Measurements from ENCODE around the gene KRTAP5-3.
"Not testable (repeated sequence)": the region's sequence is repeated elsewhere in the genome, so short reads cannot be mapped to it uniquely, and the experiment has no call there.

- TF ChIP-seq CTCF (IDR thresholded peaks at IDR 0.05); ZFX (IDR thresholded peaks at IDR 0.05; ENCODE audit: borderline replicate concordance): not testable (repeated sequence)
Observed at GRCh38 chr11:1598406-1598805, 9.9 kb downstream of the KRTAP5-3 start.
